DND-41 (cell line): ENCODE measurements around the gene RHOXF2.
"Not testable (repeated sequence)": the region's sequence is repeated elsewhere in the genome, so short reads cannot be mapped to it uniquely, and the experiment has no call there.

Experiments
- ATAC-seq: fragments of 200-7000 bp; cut with Tn5 transposase; 3 replicates; pipeline ENCODE4 v1.9.1; 2021; ENCODE audit warnings: low read depth; ENCODE audit not compliant: insufficient read depth
- DNase-seq: peaks from one replicate; pipeline ENCODE4 v3.0.0-alpha.2; 2020
- H2AFZ ChIP-seq: 2 replicates; pipeline ENCODE4 v1.6.0; 2012; ENCODE audit warnings: low read depth, low read length
- H3K27ac ChIP-seq: 2 replicates; pipeline ENCODE4 v1.5.1; 2012; ENCODE audit warnings: low read length, inconsistent platforms
- H3K27me3 ChIP-seq: fragments of 200-600 bp; sonication (generic); 2 replicates; pipeline ENCODE4 v1.6.0; 2012; ENCODE audit warnings: low read length, mild to moderate bottlenecking, inconsistent platforms; ENCODE audit not compliant: insufficient read depth, poor library complexity
- H3K36me3 ChIP-seq: 2 replicates; pipeline ENCODE4 v1.5.1; 2012; ENCODE audit warnings: low read length, inconsistent platforms; ENCODE audit not compliant: insufficient read depth
- H3K4me1 ChIP-seq: 2 replicates; pipeline ENCODE4 v1.5.1; 2012; ENCODE audit warnings: mild to moderate bottlenecking, low read length; ENCODE audit not compliant: insufficient read depth
- H3K4me2 ChIP-seq: 2 replicates; pipeline ENCODE4 v1.6.0; 2012; ENCODE audit warnings: mild to moderate bottlenecking, moderate library complexity, low read length, inconsistent platforms; ENCODE audit not compliant: insufficient read depth
- H3K4me3 ChIP-seq, 2 experiments: fragments of 200-600 bp in 1 of 2; shearing (Covaris generic) in 1 of 2; 2 replicates each; pipeline ENCODE4 v1.5.1; 2012 to 2016; ENCODE audit warnings: inconsistent platforms in 2 of 2, low read length in 2 of 2, mild to moderate bottlenecking in 2 of 2, low read depth in 1 of 2, moderate library complexity in 1 of 2
- H3K79me2 ChIP-seq: 2 replicates; pipeline ENCODE4 v1.6.0; 2012; ENCODE audit warnings: low read length, inconsistent platforms; ENCODE audit not compliant: insufficient read depth
- H3K9ac ChIP-seq: 2 replicates; pipeline ENCODE4 v1.6.0; 2012; ENCODE audit warnings: low read depth, mild to moderate bottlenecking, inconsistent platforms, low read length, moderate library complexity
- H3K9me3 ChIP-seq: 2 replicates; pipeline ENCODE4 v1.5.1; 2012; ENCODE audit warnings: low read length, moderate library complexity, mild to moderate bottlenecking, inconsistent platforms; ENCODE audit not compliant: insufficient read depth, severe bottlenecking
- H4K20me1 ChIP-seq: 2 replicates; pipeline ENCODE4 v1.6.0; 2012; ENCODE audit warnings: low read length; ENCODE audit not compliant: insufficient read depth
- EZH2 ChIP-seq: IDR thresholded peaks from 3 replicates; pipeline ENCODE4 v1.6.1; 2012; ENCODE audit warnings: borderline replicate concordance, low read depth, mild to moderate bottlenecking, moderate library complexity, low read length, inconsistent platforms; ENCODE audit not compliant: severe bottlenecking
- TF ChIP-seq, protein P1 (sequence below): IDR thresholded peaks from 2 replicates; pipeline ENCODE4 v1.5.1; 2012; ENCODE audit warnings: borderline replicate concordance, low read length, moderate library complexity, mild to moderate bottlenecking; ENCODE audit not compliant: poor library complexity, severe bottlenecking; ENCODE audit errors: extremely low read depth

The RHOXF2 gene

DNA sequence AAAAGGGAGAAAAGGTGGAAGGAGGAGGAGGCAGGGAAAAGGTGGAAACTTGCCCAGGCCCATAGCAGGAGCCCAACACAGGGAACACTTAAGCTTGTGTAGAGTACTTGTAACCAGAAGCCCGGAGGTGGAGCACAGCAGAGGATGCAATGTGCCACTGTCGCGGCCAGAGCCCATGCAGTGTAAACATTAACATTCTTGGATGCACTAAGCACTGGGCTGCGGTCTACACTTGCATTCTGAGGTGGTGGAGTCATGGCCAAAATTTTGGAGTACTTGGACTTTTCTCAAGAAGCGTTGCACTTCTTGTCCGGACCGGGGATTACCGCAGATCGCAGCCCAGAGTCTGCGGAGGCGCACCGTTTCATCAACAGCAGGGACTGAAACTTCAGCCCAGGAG lies 38.2 kb upstream of the RHOXF2 start:
- Histone ChIP-seq H3K9ac (no peak overlapping the region), H2AFZ (no peak overlapping the region), H3K4me2 (no peak overlapping the region), H3K36me3 (no peaks in the 10 kb centered on the region), H3K79me2 (no peaks in the 10 kb centered on the region), H3K4me1 (no peaks in the 10 kb centered on the region), H3K27ac (no peak overlapping the region), H4K20me1 (no peaks in the 10 kb centered on the region), H3K9me3 (no peaks in the 10 kb centered on the region), H3K27me3 (no peaks in the 10 kb centered on the region), H3K4me3 (no peak overlapping the region)
- DNase-seq (no peak), ATAC-seq (no peak)
- TF ChIP-seq, protein P1, sequence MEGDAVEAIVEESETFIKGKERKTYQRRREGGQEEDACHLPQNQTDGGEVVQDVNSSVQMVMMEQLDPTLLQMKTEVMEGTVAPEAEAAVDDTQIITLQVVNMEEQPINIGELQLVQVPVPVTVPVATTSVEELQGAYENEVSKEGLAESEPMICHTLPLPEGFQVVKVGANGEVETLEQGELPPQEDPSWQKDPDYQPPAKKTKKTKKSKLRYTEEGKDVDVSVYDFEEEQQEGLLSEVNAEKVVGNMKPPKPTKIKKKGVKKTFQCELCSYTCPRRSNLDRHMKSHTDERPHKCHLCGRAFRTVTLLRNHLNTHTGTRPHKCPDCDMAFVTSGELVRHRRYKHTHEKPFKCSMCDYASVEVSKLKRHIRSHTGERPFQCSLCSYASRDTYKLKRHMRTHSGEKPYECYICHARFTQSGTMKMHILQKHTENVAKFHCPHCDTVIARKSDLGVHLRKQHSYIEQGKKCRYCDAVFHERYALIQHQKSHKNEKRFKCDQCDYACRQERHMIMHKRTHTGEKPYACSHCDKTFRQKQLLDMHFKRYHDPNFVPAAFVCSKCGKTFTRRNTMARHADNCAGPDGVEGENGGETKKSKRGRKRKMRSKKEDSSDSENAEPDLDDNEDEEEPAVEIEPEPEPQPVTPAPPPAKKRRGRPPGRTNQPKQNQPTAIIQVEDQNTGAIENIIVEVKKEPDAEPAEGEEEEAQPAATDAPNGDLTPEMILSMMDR: no peak
- TF ChIP-seq EZH2: no peak

DNA sequence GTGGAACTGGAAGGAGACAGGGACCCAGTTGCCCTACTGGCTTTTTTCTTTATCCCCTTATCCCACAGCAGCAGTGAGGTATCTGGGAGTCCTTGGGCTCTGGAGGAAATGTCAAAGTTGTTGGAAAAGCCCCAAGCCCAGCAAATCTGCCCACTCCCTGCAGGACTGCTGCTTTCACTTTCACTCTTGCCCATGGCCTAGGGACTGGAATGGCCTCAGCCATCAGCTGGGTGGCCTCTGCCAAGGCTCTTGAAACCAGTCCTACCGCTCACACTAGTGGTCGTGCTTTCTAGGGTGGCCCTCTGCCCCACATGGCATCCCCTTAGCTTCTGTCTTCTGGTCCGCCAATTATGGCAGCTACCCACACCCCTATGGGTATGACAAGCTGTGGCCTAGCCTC lies 33.0 kb upstream of the RHOXF2 start:
- no peak overlapping the region for H3K9ac ChIP-seq
- H3K36me3 ChIP-seq: no peaks in the 10 kb centered on the region
- no peak overlapping the region for H2AFZ ChIP-seq
- no peak overlapping the region for H3K27ac ChIP-seq
- H3K27me3 ChIP-seq: no peaks in the 10 kb centered on the region
- no peaks in the 10 kb centered on the region for H3K79me2 ChIP-seq
- no peaks in the 10 kb centered on the region for H3K4me1 ChIP-seq
- H3K4me2 ChIP-seq: no peak overlapping the region
- H3K9me3 ChIP-seq: no peaks in the 10 kb centered on the region
- ATAC-seq (0 out of 3 replicates have a peak, but pooled peaks have one; percentile 39), DNase-seq (no peak)
- H4K20me1 ChIP-seq: no peaks in the 10 kb centered on the region
- no peak for TF ChIP-seq EZH2
- TF ChIP-seq, protein P1: no peak
- no peak overlapping the region for H3K4me3 ChIP-seq

DNA sequence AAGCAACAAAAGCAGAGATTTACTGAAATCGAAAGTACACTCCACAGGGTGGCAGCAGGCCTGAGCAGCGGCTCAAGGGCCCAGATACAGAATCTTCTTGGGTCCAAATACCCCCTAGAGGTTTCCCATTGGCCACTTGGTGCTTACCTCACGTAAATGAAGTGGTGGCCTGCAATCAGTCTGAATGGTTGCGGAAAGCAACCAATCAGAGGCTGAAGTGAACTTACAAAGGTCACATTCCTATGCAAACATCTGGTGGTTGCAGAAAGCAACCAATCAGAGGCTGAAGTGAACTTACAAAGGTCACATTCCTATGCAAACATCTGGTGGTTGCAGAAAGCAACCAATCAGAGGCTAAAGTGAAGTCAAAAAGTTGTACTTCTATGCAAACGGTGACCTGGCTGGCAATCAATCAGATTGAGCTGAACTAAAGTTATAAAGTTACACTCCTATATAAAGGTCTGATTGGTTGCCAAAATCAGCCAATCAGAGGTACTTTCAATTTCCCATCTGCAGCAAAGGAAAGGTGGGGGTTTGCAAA lies 30.0 kb upstream of the RHOXF2 start:
- H4K20me1 ChIP-seq, H3K79me2 ChIP-seq, ATAC-seq, H3K36me3 ChIP-seq, H3K4me3 ChIP-seq, DNase-seq, H3K27me3 ChIP-seq, H2AFZ ChIP-seq, H3K4me2 ChIP-seq, H3K9me3 ChIP-seq, H3K9ac ChIP-seq, H3K4me1 ChIP-seq, H3K27ac ChIP-seq: not testable (repeated sequence)

DNA sequence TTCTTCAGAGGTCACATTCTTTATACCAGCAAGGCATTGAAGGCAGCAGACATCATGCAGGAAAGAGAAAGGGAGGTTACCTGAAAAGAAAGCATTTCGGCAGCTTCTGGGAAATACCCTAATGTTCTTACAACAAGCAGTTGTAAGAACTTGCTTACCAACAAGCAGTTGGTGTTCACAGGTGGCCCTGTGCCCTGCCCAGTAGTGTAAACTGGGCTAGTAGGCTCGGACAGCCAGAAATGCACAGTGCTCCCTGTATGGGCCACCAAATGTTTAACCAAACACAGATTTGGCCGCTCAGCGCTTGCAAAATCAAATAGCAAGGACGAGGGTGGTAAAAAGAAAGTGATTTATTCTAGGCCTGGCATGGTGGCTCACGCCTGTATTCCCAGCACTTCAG lies 22.3 kb upstream of the RHOXF2 start:
- DNase-seq (no peak), ATAC-seq (no peak)
- TF ChIP-seq, protein P1: no peak
- no peak for TF ChIP-seq EZH2
- Histone ChIP-seq H3K9ac (no peak overlapping the region), H3K27ac (no peak overlapping the region), H3K4me1 (no peaks in the 10 kb centered on the region), H3K9me3 (no peaks in the 10 kb centered on the region), H2AFZ (no peak overlapping the region), H4K20me1 (no peaks in the 10 kb centered on the region), H3K27me3 (no peaks in the 10 kb centered on the region), H3K4me2 (no peak overlapping the region), H3K4me3 (no peak overlapping the region), H3K79me2 (no peaks in the 10 kb centered on the region), H3K36me3 (no peaks in the 10 kb centered on the region)
